ENCODE data around the gene CTNND2. TPM values are rescaled to one million over a fixed set of nuclear protein-coding genes. Genes with fewer than 3 reads are reported as not detected.

Gene CTNND2
- total and polyA plus RNA-seq, 9 of the 15 experiments (the other 6 are each of a cell fraction or from before 2014, with no cell fraction given), result 0.03 to 0.35 TPM; not detected in 7

- no peak overlapping the region for H3K9ac ChIP-seq (ENCODE audit: insufficient read depth in 1 of 2, low read depth in 2 of 2, low read length in 2 of 2)
- WGBS (ENCODE audit: insufficient coverage, low coverage, missing lambda C conversion rate), result 2% methylated on average over 2 of the region's 2 CpGs
- H3K9me1 ChIP-seq (ENCODE audit: control insufficient read depth, insufficient read depth, low read length), result no peaks in the 10 kb centered on the region
- BruUV-seq (replicated peaks), result no TSS peak
- no peak for ATAC-seq
- no peak overlapping the region for H2AFZ ChIP-seq (ENCODE audit: low read depth, low read length)
- H3K27ac ChIP-seq (ENCODE audit: extremely low read depth, low read depth, low read length), result no peak overlapping the region
- no peak for DNase-seq (ENCODE audit: extremely low read depth in 1 of 4, low spot score in 3 of 4)
- H3K9me3 ChIP-seq (replicated peaks; ENCODE audit: control insufficient read depth, insufficient read depth, low read depth, low read length), result peaks cover 2% of the 10 kb centered on the region; the same call in 1 of the 2 replicates
- H4K20me1 ChIP-seq (replicated peaks; ENCODE audit: control insufficient read depth, insufficient read depth, low read length), result no peaks in the 10 kb centered on the region
- CTCF ChIA-PET (ENCODE audit: low intra/inter-chr PET ratio), result no interaction called here
- H3K79me2 ChIP-seq (ENCODE audit: control insufficient read depth, insufficient read depth, low read length), result no peaks in the 10 kb centered on the region
- H3K36me3 ChIP-seq (ENCODE audit: control insufficient read depth, insufficient read depth, low read length), result no peaks in the 10 kb centered on the region
- POLR2A ChIA-PET, result no interaction called here
- H3K4me1 ChIP-seq (replicated peaks in 1 of 2; ENCODE audit: control insufficient read depth in 2 of 2, insufficient read depth in 2 of 2, low read length in 2 of 2), result no peaks in the 10 kb centered on the region
- TF ChIP-seq BRF1 (IDR thresholded peaks at IDR 0.05; ENCODE audit: borderline replicate concordance, extremely low read depth, insufficient read length), result no peak
- TF ChIP-seq PTBP1 (IDR thresholded peaks at IDR 0.05; ENCODE audit: low read depth, low read length), result no peak
- TF ChIP-seq LARP7 (IDR thresholded peaks at IDR 0.05), result no peak
- no peak for TF ChIP-seq BCLAF1 (IDR thresholded peaks at IDR 0.05; ENCODE audit: borderline replicate concordance in 1 of 2, control insufficient read depth in 1 of 2, low read depth in 2 of 2, low read length in 1 of 2)
- no peak overlapping the region for H3K4me2 ChIP-seq (ENCODE audit: insufficient read depth, low read length)
- in situ Hi-C loops (cut with MboI), result no loop called here
- no peak overlapping the region for H3K4me3 ChIP-seq
- intact Hi-C loops (cut with micrococcal nuclease), result no loop called here
- FAIRE-seq, result no peak
- H3K27me3 ChIP-seq (ENCODE audit: control insufficient read depth in 2 of 2, insufficient read depth in 2 of 2, low read length in 2 of 2), result no peaks in the 10 kb centered on the region
Observed at GRCh38 chr5:11684607-11685006, 219.6 kb downstream of the CTNND2 start.

Measured in K562 (cell line).